ENCODE results near the gene MRC1. TPM values are rescaled to one million over a fixed set of nuclear protein-coding genes. Genes with fewer than 3 reads are reported as not detected.

Gene MRC1
- total and polyA plus RNA-seq, 2 donors (not counting 3 experiments of a cell fraction or from before 2014, with no cell fraction given) = 0.03 to 0.13 TPM

GRCh38 chr10:17820943-17821342 lies 11.8 kb downstream of the MRC1 start:
- TF ChIP-seq POLR2AphosphoS5 (IDR thresholded peaks at IDR 0.05; ENCODE audit: insufficient read depth, low read depth, low read length) (no peak), MAX (IDR thresholded peaks at IDR 0.05; ENCODE audit: insufficient read depth, insufficient read length) (no peak), GATA2 (IDR thresholded peaks at IDR 0.05; ENCODE audit: insufficient read depth, insufficient read length, low read depth, low read length) (no peak), MYC (IDR thresholded peaks at IDR 0.05; ENCODE audit: low read depth, low read length) (no peak), JUN (IDR thresholded peaks at IDR 0.05; ENCODE audit: borderline replicate concordance, insufficient read depth, insufficient read length, low read depth) (no peak), EZH2 (IDR thresholded peaks at IDR 0.05; ENCODE audit: borderline replicate concordance, low read depth, low read length, severe bottlenecking) (no peak), CTCF (IDR thresholded peaks at IDR 0.05; ENCODE audit: extremely low read depth in 1 of 2, insufficient read depth in 1 of 2, low read depth in 1 of 2, low read length in 2 of 2) (no peak), FOS (IDR thresholded peaks at IDR 0.05; ENCODE audit: borderline replicate concordance, insufficient read depth, low read length) (no peak), POLR2A (IDR thresholded peaks at IDR 0.05; ENCODE audit: low read depth, low read length) (no peak)
- H3K9ac ChIP-seq (replicated peaks; ENCODE audit: extremely low read depth, insufficient read depth, low read length) = no peak overlapping the region
- H3K4me1 ChIP-seq (ENCODE audit: control insufficient read depth, extremely low read depth, insufficient read depth, low read length) = peaks cover 17% of the 10 kb centered on the region
- H3K27ac ChIP-seq (ENCODE audit: insufficient read depth, low read depth, low read length) = no peak overlapping the region
- FAIRE-seq (no peak), DNase-seq (ENCODE audit: low read depth, low spot score) (no peak)
- dilution Hi-C loops (cut with MboI; ENCODE audit: extremely low pct_ligation_motif_present, low sequenced_read_pairs) = no loop called here
- no peaks in the 10 kb centered on the region for H3K27me3 ChIP-seq (ENCODE audit: control insufficient read depth in 2 of 2, insufficient read depth in 2 of 2, low read length in 2 of 2)
- H3K4me3 ChIP-seq (replicated peaks in 1 of 3; ENCODE audit: insufficient read depth in 1 of 3, low read depth in 1 of 3, low read length in 3 of 3) = no peak overlapping the region
- H3K9me1 ChIP-seq (replicated peaks; ENCODE audit: control insufficient read depth, extremely low read depth, insufficient read depth, low read length) = no peaks in the 10 kb centered on the region
- intact Hi-C loops (cut with micrococcal nuclease) = no loop called here
- H3K4me2 ChIP-seq (ENCODE audit: insufficient read depth, low read length) = no peak overlapping the region
- H2AFZ ChIP-seq (ENCODE audit: low read depth, low read length) = no peak overlapping the region
- H4K20me1 ChIP-seq (replicated peaks; ENCODE audit: control insufficient read depth, extremely low read depth, insufficient read depth, low read length) = no peaks in the 10 kb centered on the region
- no peaks in the 10 kb centered on the region for H3K36me3 ChIP-seq (ENCODE audit: control insufficient read depth in 2 of 2, extremely low read depth in 1 of 2, insufficient read depth in 2 of 2, low read length in 2 of 2)
- H3K9me3 ChIP-seq (replicated peaks; ENCODE audit: control insufficient read depth, insufficient read depth, low read length) = no peaks in the 10 kb centered on the region
- no TSS peak for BruUV-seq (replicated peaks)
- ChIA-PET CTCF (interaction anchor here (1.4 to 1.5 kb wide), 3 partner anchors 34 to 77 kb away, joined by 3 read pairs; no protein-coding TSS in a partner anchor), POLR2A (no interaction called here)
- no peaks in the 10 kb centered on the region for H3K79me2 ChIP-seq (ENCODE audit: control insufficient read depth, insufficient read depth, low read length)
